Esophagus squamous epithelium (tissue), 4 donors: ENCODE results near the gene SH3D21.

ENCODE experiments used
- CTCF ChIP-seq, 6 experiments: fragments of 450-650 bp in 4 of 6; fragments of 200-600 bp in 2 of 6; sonication (generic) in 2 of 6; IDR thresholded peaks; one replicate each; pipeline ENCODE4 v1.5.1; 2016 to 2019; ENCODE audit warnings: antibody characterized with exemption in 6 of 6, mild to moderate bottlenecking in 4 of 6, moderate library complexity in 4 of 6
- POLR2A ChIP-seq, 4 donors: fragments of 450-650 bp; IDR thresholded peaks; one replicate each; pipeline ENCODE4 v1.6.1; 2017; ENCODE audit warnings: antibody characterized with exemption in 4 of 4, mild to moderate bottlenecking in 4 of 4, moderate library complexity in 3 of 4

- TF ChIP-seq POLR2A (IDR thresholded peaks at IDR 0.05) (no peak), CTCF (IDR thresholded peaks at IDR 0.05) (no peak)
Observed at GRCh38 chr1:36303650-36304360, 2.4 kb upstream of the SH3D21 start.
